KMS-11 (cell line): ENCODE data around the gene TMEM250.

ENCODE experiments used
- H2AFZ ChIP-seq: fragments of 200-600 bp; sonication (generic); 2 replicates; pipeline ENCODE4 v1.6.1; 2016; ENCODE audit warnings: antibody characterized with exemption, mixed run types, low read depth
- H3K27ac ChIP-seq: fragments of 200-600 bp; sonication (generic); 2 replicates; pipeline ENCODE4 v1.6.1; 2016; ENCODE audit warnings: mild to moderate bottlenecking, mixed run types
- H3K27me3 ChIP-seq: fragments of 200-600 bp; sonication (generic); 2 replicates; pipeline ENCODE4 v1.6.1; 2017; ENCODE audit warnings: mild to moderate bottlenecking, low read depth, mixed run types, moderate library complexity; ENCODE audit not compliant: insufficient read depth
- H3K36me3 ChIP-seq: fragments of 200-600 bp; sonication (generic); 2 replicates; pipeline ENCODE4 v1.6.1; 2017; ENCODE audit warnings: mild to moderate bottlenecking, mixed run types; ENCODE audit not compliant: insufficient read depth
- H3K4me1 ChIP-seq: fragments of 200-600 bp; sonication (generic); 2 replicates; pipeline ENCODE4 v1.6.1; 2016; ENCODE audit warnings: mild to moderate bottlenecking, low read depth, mixed run types; ENCODE audit not compliant: poor library complexity, severe bottlenecking
- H3K4me2 ChIP-seq: fragments of 200-600 bp; sonication (generic); 2 replicates; pipeline ENCODE4 v1.7.0; 2016; ENCODE audit warnings: mild to moderate bottlenecking, mixed run types
- H3K4me3 ChIP-seq: fragments of 200-600 bp; sonication (generic); IDR thresholded peaks from 2 replicates; pipeline ENCODE4 v1.6.1; 2017; ENCODE audit warnings: low read depth, low read length, mixed read lengths; ENCODE audit not compliant: insufficient read depth
- H3K79me2 ChIP-seq: fragments of 200-600 bp; sonication (generic); 2 replicates; pipeline ENCODE4 v1.6.1; 2016; ENCODE audit warnings: low read depth, mixed run types; ENCODE audit not compliant: insufficient read depth
- H3K9ac ChIP-seq: fragments of 200-600 bp; sonication (generic); 2 replicates; pipeline ENCODE4 v1.6.1; 2016; ENCODE audit warnings: mild to moderate bottlenecking, mixed run types
- H4K20me1 ChIP-seq: fragments of 200-600 bp; sonication (generic); 2 replicates; pipeline ENCODE4 v1.6.1; 2016; ENCODE audit warnings: mild to moderate bottlenecking, mixed run types; ENCODE audit not compliant: insufficient read depth
- TF ChIP-seq, protein P1 (sequence below): fragments of 200-600 bp; sonication (generic); conservative IDR thresholded peaks from 2 replicates; pipeline ENCODE4 v1.6.1; 2017; ENCODE audit warnings: low read depth, mild to moderate bottlenecking, antibody characterized with exemption, low read length, moderate library complexity, mixed read lengths

Gene TMEM250

GRCh38 chr9:136116360-136117098 lies 2.1 kb downstream of the TMEM250 start:
- no peaks in the 10 kb centered on the region for H3K79me2 ChIP-seq
- peaks cover 4% of the 10 kb centered on the region; the same call in 1 of the 2 replicates for H3K27me3 ChIP-seq
- H2AFZ ChIP-seq = no peak overlapping the region
- H3K4me2 ChIP-seq = no peak overlapping the region
- no peaks in the 10 kb centered on the region for H3K36me3 ChIP-seq
- H3K27ac ChIP-seq = no peak overlapping the region
- no peak overlapping the region for H3K4me3 ChIP-seq
- H4K20me1 ChIP-seq = no peaks in the 10 kb centered on the region
- H3K4me1 ChIP-seq = peaks cover 6% of the 10 kb centered on the region
- no peak overlapping the region for H3K9ac ChIP-seq
- TF ChIP-seq, protein P1, sequence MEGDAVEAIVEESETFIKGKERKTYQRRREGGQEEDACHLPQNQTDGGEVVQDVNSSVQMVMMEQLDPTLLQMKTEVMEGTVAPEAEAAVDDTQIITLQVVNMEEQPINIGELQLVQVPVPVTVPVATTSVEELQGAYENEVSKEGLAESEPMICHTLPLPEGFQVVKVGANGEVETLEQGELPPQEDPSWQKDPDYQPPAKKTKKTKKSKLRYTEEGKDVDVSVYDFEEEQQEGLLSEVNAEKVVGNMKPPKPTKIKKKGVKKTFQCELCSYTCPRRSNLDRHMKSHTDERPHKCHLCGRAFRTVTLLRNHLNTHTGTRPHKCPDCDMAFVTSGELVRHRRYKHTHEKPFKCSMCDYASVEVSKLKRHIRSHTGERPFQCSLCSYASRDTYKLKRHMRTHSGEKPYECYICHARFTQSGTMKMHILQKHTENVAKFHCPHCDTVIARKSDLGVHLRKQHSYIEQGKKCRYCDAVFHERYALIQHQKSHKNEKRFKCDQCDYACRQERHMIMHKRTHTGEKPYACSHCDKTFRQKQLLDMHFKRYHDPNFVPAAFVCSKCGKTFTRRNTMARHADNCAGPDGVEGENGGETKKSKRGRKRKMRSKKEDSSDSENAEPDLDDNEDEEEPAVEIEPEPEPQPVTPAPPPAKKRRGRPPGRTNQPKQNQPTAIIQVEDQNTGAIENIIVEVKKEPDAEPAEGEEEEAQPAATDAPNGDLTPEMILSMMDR = no peak

GRCh38 chr9:136115641-136116359 lies 2.9 kb downstream of the TMEM250 start:
- H3K36me3 ChIP-seq = no peaks in the 10 kb centered on the region
- H2AFZ ChIP-seq = no peak overlapping the region
- H3K27me3 ChIP-seq = peaks cover 4% of the 10 kb centered on the region; the same call in 1 of the 2 replicates
- no peak overlapping the region for H3K9ac ChIP-seq
- no peaks in the 10 kb centered on the region for H3K79me2 ChIP-seq
- H4K20me1 ChIP-seq = no peaks in the 10 kb centered on the region
- H3K27ac ChIP-seq = no peak overlapping the region
- TF ChIP-seq, protein P1 = no peak
- H3K4me1 ChIP-seq = peaks cover 6% of the 10 kb centered on the region
- no peak overlapping the region for H3K4me3 ChIP-seq
- H3K4me2 ChIP-seq = no peak overlapping the region

- no peak overlapping the region for H2AFZ ChIP-seq
- peaks cover 4% of the 10 kb centered on the region; the same call in 1 of the 2 replicates for H3K27me3 ChIP-seq
- TF ChIP-seq, protein P1 = no peak
- H3K27ac ChIP-seq = no peak overlapping the region
- H3K4me1 ChIP-seq = peaks cover 8% of the 10 kb centered on the region
- H3K4me3 ChIP-seq = no peak overlapping the region
- H3K36me3 ChIP-seq = no peaks in the 10 kb centered on the region
- H3K4me2 ChIP-seq = no peak overlapping the region
- H3K9ac ChIP-seq = no peak overlapping the region
- H3K79me2 ChIP-seq = no peaks in the 10 kb centered on the region
- H4K20me1 ChIP-seq = no peaks in the 10 kb centered on the region
These were observed 3.5 kb downstream of the TMEM250 start for GRCh38 chr9:136115206-136115605.

GRCh38 chr9:136114610-136115009 lies 4.1 kb downstream of the TMEM250 start:
- Histone ChIP-seq H4K20me1 (no peaks in the 10 kb centered on the region), H3K4me1 (peaks cover 11% of the 10 kb centered on the region), H3K27ac (no peak overlapping the region), H3K27me3 (peaks cover 4% of the 10 kb centered on the region; the same call in 1 of the 2 replicates), H3K4me2 (no peak overlapping the region), H2AFZ (no peak overlapping the region), H3K9ac (no peak overlapping the region), H3K79me2 (no peaks in the 10 kb centered on the region), H3K36me3 (no peaks in the 10 kb centered on the region), H3K4me3 (no peak overlapping the region)
- TF ChIP-seq, protein P1 = no peak
